HG03354 (cell line): ENCODE results near the gene YWHAG.
"Not testable (repeated sequence)": the region's sequence is repeated elsewhere in the genome, so short reads cannot be mapped to it uniquely, and the experiment has no call there.

ENCODE experiments used
- ATAC-seq: cut with Tn5 transposase; IDR thresholded peaks from one replicate; pipeline ENCODE4 v1.9.1; 2021; ENCODE audit warnings: mild to moderate bottlenecking; ENCODE audit not compliant: unreplicated experiment, poor library complexity, severe bottlenecking

The YWHAG gene

GRCh38 chr7:76358481-76359110 lies at the start of gene YWHAG:
Gene YWHAG (minus strand): TSS chr7:76358991. CDS start chr7:76358808, 183 bp downstream.
- ATAC-seq, result peak; percentile 73

DNA sequence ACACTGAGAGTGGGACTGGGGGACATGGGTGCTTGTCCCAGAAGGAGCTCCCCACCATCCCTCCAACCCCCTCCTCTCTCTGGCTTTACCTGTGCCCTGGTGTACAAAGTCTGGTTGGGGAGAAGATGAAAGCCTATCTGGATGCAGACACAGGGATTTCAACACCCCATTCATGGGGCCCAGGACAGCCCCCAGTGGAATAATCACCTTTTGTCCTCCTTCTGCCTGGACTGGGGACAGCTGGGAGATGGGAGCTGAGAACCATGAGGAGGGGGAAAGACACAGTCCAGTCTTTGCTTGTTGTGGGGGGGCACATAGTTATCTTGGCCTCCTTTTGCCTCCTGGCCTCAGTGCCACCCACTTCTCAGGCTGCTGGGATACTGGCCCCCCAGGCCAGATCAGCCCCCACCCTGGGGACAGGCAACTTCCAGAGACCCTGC lies 49.4 kb upstream of the YWHAG start:
- ATAC-seq, result no peak

DNA sequence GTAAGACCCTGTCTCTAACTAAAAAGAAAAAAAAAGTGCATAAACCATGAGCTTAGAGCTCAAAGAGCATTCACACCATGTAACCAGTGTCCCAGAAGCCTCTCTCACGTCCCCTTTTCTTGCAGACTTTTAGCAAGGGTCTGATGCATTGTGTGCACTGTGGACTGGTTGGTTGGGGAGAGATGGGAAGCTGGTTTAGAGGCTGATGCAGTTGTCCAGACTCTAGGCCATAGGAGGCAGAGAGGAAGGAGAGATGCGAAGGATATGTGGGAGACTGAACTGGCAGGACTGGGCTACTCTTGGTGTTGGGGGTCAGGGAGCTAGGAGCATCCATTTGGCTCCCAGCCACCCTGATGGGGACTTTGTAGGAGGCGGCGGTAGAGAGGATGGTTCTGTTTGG lies 48.9 kb upstream of the YWHAG start:
- no peak for ATAC-seq

- no peak for ATAC-seq
Measured at GRCh38 chr7:76405738-76406137, 46.9 kb upstream of the YWHAG start.

GRCh38 chr7:76403780-76404494 lies 45.1 kb upstream of the YWHAG start:
- no peak for ATAC-seq

DNA sequence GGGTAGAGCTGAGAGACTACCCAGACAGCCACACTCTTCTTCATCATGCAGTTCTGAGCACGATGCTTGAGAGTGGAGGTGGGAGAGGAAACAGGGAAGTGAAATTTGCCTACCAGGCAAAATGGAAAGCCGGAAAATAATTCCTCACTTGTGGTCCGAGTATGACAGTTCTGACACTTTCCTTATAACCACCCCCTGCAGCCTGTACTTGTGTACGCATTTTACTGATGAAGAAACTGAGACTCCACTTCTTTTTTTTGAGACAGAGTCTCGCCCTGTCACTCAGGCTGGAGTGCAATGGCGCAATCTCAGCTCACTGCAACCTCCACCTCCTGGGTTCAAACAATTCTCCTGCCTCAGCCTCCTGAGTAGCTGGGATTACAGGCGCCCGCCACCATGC lies 44.3 kb upstream of the YWHAG start:
- ATAC-seq, result not testable (repeated sequence)

DNA sequence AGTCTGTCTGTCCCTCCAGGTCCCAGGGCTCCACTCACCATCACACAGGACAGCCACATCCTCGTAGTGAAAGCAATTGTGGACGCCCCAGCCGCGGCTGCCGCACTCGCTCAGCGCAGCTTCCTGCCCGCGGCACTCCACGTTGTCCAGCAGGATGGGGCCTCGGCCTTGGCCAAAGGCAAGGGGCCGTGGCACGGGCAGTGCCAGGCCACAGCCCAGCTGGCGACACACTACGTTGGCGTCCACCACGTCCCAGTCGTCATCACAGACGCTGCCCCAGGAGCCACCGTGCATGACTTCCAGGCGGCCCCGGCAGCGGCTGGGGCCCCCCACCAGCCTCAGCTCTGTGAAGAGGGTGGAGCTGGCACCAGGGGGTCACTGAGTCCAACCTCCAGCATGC lies 41.5 kb upstream of the YWHAG start:
- no peak for ATAC-seq

- no peak for ATAC-seq
Measured at GRCh38 chr7:76397409-76398183, 38.8 kb upstream of the YWHAG start.

DNA sequence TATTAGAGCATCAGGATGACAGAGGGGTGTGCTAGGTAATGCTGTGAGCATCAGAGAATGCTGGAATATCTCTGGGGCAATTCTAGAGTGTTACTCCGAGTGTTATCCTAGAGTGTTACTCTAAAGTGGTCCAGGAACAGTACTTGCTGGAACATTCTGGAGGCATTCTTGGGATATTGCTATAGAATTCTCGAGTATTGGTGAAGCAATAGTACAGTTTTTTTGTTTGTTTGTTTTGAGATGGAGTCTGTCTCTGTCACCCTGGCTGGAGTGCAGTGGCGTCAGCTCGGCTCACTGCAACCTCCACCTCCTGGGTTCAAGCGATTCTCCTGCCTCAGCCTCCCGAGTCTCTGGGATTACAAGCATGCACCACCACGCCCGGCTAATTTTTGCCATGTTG lies 38.1 kb upstream of the YWHAG start:
- ATAC-seq, result no peak

DNA sequence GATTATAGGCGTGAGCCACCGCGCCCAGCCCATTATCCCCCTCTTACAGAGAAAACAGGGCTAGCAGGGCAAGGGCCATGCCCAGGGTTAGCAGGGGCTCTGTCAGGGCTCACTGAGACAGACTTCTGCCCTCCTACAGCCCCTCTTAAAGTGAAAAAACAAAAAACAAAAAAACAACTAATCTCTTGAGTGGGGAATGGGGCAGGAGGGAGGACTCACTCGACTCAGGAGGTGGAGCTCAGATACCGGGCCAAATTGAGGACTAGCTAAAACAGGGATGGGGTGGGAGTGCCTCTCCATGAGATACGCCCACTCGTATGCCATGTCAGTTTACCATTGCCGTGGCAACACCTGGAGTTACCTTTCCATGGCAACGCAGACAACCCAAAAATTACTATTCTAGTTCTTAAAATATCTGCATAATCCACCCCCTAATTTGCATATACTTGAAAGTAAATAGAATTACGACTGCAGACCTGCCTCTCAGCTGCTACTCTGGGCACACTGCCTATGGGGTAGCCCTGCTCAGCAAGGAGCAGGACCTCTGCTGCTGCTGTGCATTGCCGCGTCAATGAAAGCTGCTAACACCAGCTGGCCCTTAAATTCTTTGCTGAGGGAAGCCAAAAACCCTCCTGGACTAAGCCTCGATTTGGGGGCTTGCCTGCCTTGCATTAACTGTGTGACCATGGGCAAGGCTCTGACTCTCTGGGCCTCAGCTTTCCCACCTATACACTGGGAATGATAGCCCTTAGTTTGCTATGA lies 37.4 kb upstream of the YWHAG start:
- no peak for ATAC-seq

DNA sequence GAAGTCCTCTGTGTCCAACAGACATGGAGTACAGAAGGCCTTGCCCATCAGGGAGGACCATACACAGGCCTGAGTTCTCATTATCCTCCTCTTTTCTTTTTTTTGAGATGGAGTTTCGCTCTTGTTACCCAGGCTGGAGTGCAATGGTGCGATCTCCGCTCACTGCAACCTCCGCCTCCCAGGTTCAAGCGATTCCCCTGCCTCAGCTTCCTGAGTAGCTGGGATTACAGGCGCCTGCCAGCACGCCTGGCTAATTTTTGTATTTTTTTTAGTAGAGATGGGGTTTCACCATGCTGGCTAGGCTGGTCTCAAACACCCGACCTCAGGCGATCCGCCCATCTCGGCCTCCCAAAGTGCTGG lies 36.8 kb upstream of the YWHAG start:
- not testable (repeated sequence) for ATAC-seq

DNA sequence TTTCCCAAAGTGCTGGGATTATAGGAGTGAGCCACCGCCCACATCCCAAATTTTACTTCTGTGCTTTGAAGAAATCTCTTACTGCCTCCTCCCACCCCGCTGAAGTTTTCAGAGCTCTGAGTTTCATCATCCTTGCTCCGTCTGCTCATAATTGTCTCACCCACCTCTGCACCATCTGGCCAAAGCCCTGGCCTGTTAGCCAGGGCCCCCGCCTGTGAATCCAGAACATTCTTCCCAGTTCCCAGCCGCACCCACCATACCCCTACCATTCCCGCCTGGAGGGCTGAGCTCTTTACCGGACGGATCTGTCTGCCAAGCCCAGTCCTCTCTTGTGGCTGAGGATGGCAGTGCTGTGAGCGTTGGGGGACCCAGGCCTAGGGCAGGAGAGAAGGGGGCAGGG lies 36.2 kb upstream of the YWHAG start:
- ATAC-seq, result no peak

DNA sequence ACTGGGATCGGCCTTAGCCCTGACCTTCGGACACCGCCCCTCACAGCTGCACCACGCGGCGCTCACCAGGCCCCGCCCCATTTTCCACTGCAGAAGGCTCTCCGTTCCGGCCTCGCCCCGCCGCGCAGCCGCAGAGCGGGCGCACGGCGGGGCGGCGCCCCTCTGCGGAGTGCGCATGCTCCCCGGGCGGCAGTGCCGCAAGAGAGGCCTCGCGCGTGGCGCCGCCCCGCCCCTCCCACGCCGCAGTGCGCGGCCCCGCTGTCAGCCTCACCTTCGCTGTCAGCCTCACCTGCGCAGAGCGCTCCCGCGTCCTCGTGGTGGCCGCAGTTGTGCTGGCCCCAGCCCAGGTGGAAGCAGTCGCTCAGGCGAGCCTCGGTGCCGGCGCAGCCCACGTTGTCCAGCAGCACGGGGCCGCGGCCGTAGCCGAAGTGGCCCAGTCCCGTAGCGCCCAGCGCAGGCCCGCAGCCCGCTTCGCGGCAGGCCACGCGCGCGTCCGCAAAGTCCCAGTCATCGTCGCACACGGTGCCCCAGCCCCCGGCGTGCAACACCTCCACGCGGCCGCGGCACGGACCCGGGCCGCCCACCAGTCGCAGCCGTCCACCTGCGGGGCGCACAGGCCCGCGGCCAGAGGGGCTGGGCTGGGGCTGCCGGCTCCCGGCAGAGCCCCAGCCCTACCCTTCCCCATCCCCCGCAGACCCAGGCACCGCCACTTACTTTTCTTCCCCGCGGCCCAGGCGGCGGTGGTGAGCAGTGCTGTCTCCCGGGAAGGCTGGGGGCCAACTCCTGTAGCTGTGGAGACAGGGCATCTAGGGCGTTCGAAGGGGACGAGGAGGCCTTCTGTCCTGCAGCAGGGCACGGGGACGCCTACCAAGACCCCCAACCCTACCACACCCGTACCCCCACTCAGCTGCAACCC lies 34.6 kb upstream of the YWHAG start:
- ATAC-seq, result peak; percentile 89

GRCh38 chr7:76392531-76393115 lies 33.8 kb upstream of the YWHAG start:
- peak; percentile 1 for ATAC-seq

- no peak for ATAC-seq
Measured at GRCh38 chr7:76390092-76390491, 31.3 kb upstream of the YWHAG start.

DNA sequence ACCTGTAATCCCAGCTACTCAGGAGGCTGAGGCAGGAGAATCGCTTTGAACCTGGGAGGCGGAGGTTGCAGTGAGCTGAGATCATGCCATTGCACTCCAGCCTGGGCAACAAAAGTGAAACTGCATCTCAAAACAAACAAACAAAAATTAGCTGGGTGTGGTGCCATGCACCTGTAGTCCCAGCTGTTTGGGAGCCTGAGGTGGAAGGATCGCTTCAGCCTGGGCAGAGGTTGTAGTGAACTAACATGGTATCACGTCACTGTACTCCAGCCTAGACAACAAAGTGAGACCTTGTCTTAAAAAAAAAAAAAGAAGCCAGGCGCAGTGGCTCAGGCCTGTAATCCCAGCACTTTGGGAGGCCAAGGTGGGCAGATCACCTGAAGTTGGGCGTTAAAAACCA lies 29.0 kb upstream of the YWHAG start:
- ATAC-seq, result not testable (repeated sequence)

GRCh38 chr7:76386691-76387260 lies 28.0 kb upstream of the YWHAG start:
- no peak for ATAC-seq
